ENCODE measurements around the gene MAP3K13.

GRCh38 chr3:185330238-185330637 is 32.7 kb upstream of the MAP3K13 start:
- TF ChIP-seq CTCF (IDR thresholded peaks at IDR 0.05; ENCODE audit: borderline replicate concordance, extremely low read depth, low read length, poor library complexity, severe bottlenecking): no peak
- no peak for TF ChIP-seq EZH2 (IDR thresholded peaks at IDR 0.05; ENCODE audit: borderline replicate concordance, low read depth, low read length, severe bottlenecking)

Data from DND-41 (cell line).